ENCODE measurements around the gene CEP20.

DNA sequence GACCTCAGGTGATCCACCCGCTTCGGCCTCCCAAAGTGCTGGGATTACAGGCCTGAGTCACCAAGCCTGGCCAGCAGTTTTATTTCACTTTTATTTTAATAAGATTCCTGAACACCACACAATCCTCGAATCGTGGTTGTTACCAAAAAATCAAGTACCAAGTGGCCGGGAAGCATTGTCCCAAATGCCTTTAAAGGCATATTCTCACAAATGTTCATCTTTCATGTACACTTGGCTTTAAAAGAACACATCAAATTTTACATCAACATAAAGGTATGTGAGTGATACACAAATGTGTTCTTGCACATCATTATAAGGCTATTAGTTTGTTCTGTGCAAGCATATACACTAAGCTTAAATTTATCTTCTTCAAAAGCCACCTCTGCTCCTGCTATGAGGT, 23.5 kb downstream of the CEP20 start:
- TF ChIP-seq, protein P1, sequence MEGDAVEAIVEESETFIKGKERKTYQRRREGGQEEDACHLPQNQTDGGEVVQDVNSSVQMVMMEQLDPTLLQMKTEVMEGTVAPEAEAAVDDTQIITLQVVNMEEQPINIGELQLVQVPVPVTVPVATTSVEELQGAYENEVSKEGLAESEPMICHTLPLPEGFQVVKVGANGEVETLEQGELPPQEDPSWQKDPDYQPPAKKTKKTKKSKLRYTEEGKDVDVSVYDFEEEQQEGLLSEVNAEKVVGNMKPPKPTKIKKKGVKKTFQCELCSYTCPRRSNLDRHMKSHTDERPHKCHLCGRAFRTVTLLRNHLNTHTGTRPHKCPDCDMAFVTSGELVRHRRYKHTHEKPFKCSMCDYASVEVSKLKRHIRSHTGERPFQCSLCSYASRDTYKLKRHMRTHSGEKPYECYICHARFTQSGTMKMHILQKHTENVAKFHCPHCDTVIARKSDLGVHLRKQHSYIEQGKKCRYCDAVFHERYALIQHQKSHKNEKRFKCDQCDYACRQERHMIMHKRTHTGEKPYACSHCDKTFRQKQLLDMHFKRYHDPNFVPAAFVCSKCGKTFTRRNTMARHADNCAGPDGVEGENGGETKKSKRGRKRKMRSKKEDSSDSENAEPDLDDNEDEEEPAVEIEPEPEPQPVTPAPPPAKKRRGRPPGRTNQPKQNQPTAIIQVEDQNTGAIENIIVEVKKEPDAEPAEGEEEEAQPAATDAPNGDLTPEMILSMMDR (IDR thresholded peaks at IDR 0.05; ENCODE audit: low read length) = no peak
- no peak for TF ChIP-seq EZH2 (optimal IDR thresholded peaks at IDR 0.05; ENCODE audit: low read depth, low read length)

Measured in MM.1S (cell line).